ENCODE measurements around the gene NECTIN1. TPM values are rescaled to one million over a fixed set of nuclear protein-coding genes. Genes with fewer than 3 reads are reported as not detected.

NECTIN1 gene
- total and polyA plus RNA-seq, 7 experiments from 2014 or later, result 0.30 to 4.2 (median 2.1) TPM

GRCh38 chr11:119624629-119625028 lies 104.4 kb downstream of the NECTIN1 start:
- peaks cover 0 to 1% (median 0%) of the 10 kb centered on the region in 11 donors for H3K9me3 Mint-ChIP-seq

GRCh38 chr11:119624102-119624615 lies 104.8 kb downstream of the NECTIN1 start:
- no peaks in the 10 kb centered on the region for H3K27me3 ChIP-seq (ENCODE audit: control insufficient read depth in 2 of 2, insufficient read depth in 2 of 2, low read length in 2 of 2)
- Mint-ChIP-seq H3K27ac (no peak overlapping the region), H3K9me3 (peaks cover 0 to 1% (median 0%) of the 10 kb centered on the region in 11 donors), H3K4me1 (peaks cover 0 to 3% (median 0%) of the 10 kb centered on the region in 7 donors), H3K27me3 (peaks cover 0 to 24% (median 10%) of the 10 kb centered on the region in 5 donors), H3K4me3 (no peak overlapping the region), H3K36me3 (no peaks in the 10 kb centered on the region)
- no peak for DNase-seq
- no peaks in the 10 kb centered on the region for H3K9me3 ChIP-seq (ENCODE audit: control insufficient read depth in 2 of 3, low read length in 3 of 3)
- ATAC-seq, result no peak
- H3K27ac ChIP-seq (ENCODE audit: low read depth, low read length), result no peak overlapping the region
- ChIA-PET POLR2A (no interaction called here), CTCF (interaction anchor here (1.0 to 1.9 kb wide), 2 partner anchors 105 to 390 kb away, joined by 3 to 4 read pairs; partner anchors contain the start of gene NECTIN1)
- intact Hi-C loops (cut with micrococcal nuclease), result loop anchor here (1.0 kb wide), 1 partner anchor 105 kb away; the partner anchor contains the start of gene NECTIN1 (in 2 of the 2)
- no peaks in the 10 kb centered on the region for H3K4me1 ChIP-seq (ENCODE audit: control insufficient read depth in 2 of 2, insufficient read depth in 2 of 2, low read length in 2 of 2)
- no peaks in the 10 kb centered on the region for H3K36me3 ChIP-seq (ENCODE audit: control insufficient read depth in 2 of 3, insufficient read depth in 3 of 3, low read length in 3 of 3)
- no peak overlapping the region for H3K4me3 ChIP-seq (ENCODE audit: low read length)

More at GRCh38 chr11:119624629-119625028, 104.4 kb downstream of the NECTIN1 start:
- ChIA-PET CTCF (interaction anchor here (1.0 to 1.9 kb wide), 2 partner anchors 104 to 390 kb away, joined by 3 to 4 read pairs; partner anchors contain the start of gene NECTIN1), POLR2A (no interaction called here)
- Histone ChIP-seq H3K4me1 (ENCODE audit: control insufficient read depth in 2 of 2, insufficient read depth in 2 of 2, low read length in 2 of 2) (no peaks in the 10 kb centered on the region), H3K27ac (ENCODE audit: low read depth, low read length) (no peak overlapping the region), H3K4me3 (ENCODE audit: low read length) (no peak overlapping the region), H3K27me3 (ENCODE audit: control insufficient read depth in 2 of 2, insufficient read depth in 2 of 2, low read length in 2 of 2) (no peaks in the 10 kb centered on the region), H3K36me3 (ENCODE audit: control insufficient read depth in 2 of 3, insufficient read depth in 3 of 3, low read length in 3 of 3) (no peaks in the 10 kb centered on the region), H3K9me3 (ENCODE audit: control insufficient read depth in 2 of 3, low read length in 3 of 3) (no peaks in the 10 kb centered on the region)
- no peak for DNase-seq
- no peak overlapping the region for H3K4me3 Mint-ChIP-seq
- H3K27me3 Mint-ChIP-seq, result peaks cover 0 to 24% (median 8%) of the 10 kb centered on the region in 5 donors
- intact Hi-C loops (cut with micrococcal nuclease), result loop anchor here (1.0 kb wide), 1 partner anchor 105 kb away; the partner anchor contains the start of gene NECTIN1 (in 2 of the 2)
- no peak for ATAC-seq
- H3K4me1 Mint-ChIP-seq, result peaks cover 0 to 3% (median 0%) of the 10 kb centered on the region in 7 donors
- no peak overlapping the region for H3K27ac Mint-ChIP-seq
- no peaks in the 10 kb centered on the region for H3K36me3 Mint-ChIP-seq

- H3K9me3 ChIP-seq (ENCODE audit: control insufficient read depth in 2 of 3, low read length in 3 of 3), result no peaks in the 10 kb centered on the region
- Mint-ChIP-seq H3K36me3 (no peaks in the 10 kb centered on the region), H3K27ac (no peak overlapping the region), H3K4me3 (no peak overlapping the region), H3K27me3 (peaks cover 0 to 24% (median 10%) of the 10 kb centered on the region in 5 donors), H3K4me1 (peaks cover 0 to 3% (median 0%) of the 10 kb centered on the region in 7 donors), H3K9me3 (peaks cover 0 to 1% (median 0%) of the 10 kb centered on the region in 11 donors)
- ChIA-PET CTCF (interaction anchor here (1.0 to 1.9 kb wide), 2 partner anchors 105 to 391 kb away, joined by 3 to 4 read pairs; partner anchors contain the start of gene NECTIN1), POLR2A (no interaction called here)
- DNase-seq (no peak), ATAC-seq (no peak)
- H3K4me1 ChIP-seq (ENCODE audit: control insufficient read depth in 2 of 2, insufficient read depth in 2 of 2, low read length in 2 of 2), result no peaks in the 10 kb centered on the region
- no peak overlapping the region for H3K27ac ChIP-seq (ENCODE audit: low read depth, low read length)
- H3K27me3 ChIP-seq (ENCODE audit: control insufficient read depth in 2 of 2, insufficient read depth in 2 of 2, low read length in 2 of 2), result no peaks in the 10 kb centered on the region
- no peak overlapping the region for H3K4me3 ChIP-seq (ENCODE audit: low read length)
- H3K36me3 ChIP-seq (ENCODE audit: control insufficient read depth in 2 of 3, insufficient read depth in 3 of 3, low read length in 3 of 3), result no peaks in the 10 kb centered on the region
- intact Hi-C loops (cut with micrococcal nuclease), result loop anchor here (1.0 kb wide), 1 partner anchor 106 kb away; the partner anchor contains the start of gene NECTIN1 (in 2 of the 2)
Observed at GRCh38 chr11:119623682-119624081, 105.3 kb downstream of the NECTIN1 start.

GRCh38 chr11:119622454-119623143 lies 106.4 kb downstream of the NECTIN1 start:
- Histone ChIP-seq H3K27ac (ENCODE audit: low read depth, low read length) (no peak overlapping the region), H3K4me3 (ENCODE audit: low read length) (no peak overlapping the region), H3K9me3 (ENCODE audit: control insufficient read depth in 2 of 3, low read length in 3 of 3) (no peaks in the 10 kb centered on the region), H3K27me3 (ENCODE audit: control insufficient read depth in 2 of 2, insufficient read depth in 2 of 2, low read length in 2 of 2) (no peaks in the 10 kb centered on the region), H3K36me3 (ENCODE audit: control insufficient read depth in 2 of 3, insufficient read depth in 3 of 3, low read length in 3 of 3) (no peaks in the 10 kb centered on the region), H3K4me1 (ENCODE audit: control insufficient read depth in 2 of 2, insufficient read depth in 2 of 2, low read length in 2 of 2) (no peaks in the 10 kb centered on the region)
- Mint-ChIP-seq H3K36me3 (no peaks in the 10 kb centered on the region), H3K9me3 (no peaks in the 10 kb centered on the region), H3K27me3 (peaks cover 2 to 24% (median 10%) of the 10 kb centered on the region in 5 donors), H3K4me1 (peaks cover 0 to 11% (median 0%) of the 10 kb centered on the region in 7 donors), H3K4me3 (no peak overlapping the region), H3K27ac (no peak overlapping the region)
- ChIA-PET POLR2A (no interaction called here), CTCF (interaction anchor here (0.6 kb wide), 1 partner anchor 13 kb away, joined by 3 read pairs; no protein-coding TSS in a partner anchor)
- ATAC-seq, result no peak
- intact Hi-C loops (cut with micrococcal nuclease), result no loop called here
- DNase-seq, result no peak

- H3K27ac ChIP-seq (ENCODE audit: low read depth, low read length), result no peak overlapping the region
- no peak overlapping the region for H3K4me3 ChIP-seq (ENCODE audit: low read length)
- CTCF ChIA-PET, result interaction anchor here (0.6 kb wide), 1 partner anchor 237 kb away, joined by 3 read pairs; no protein-coding TSS in a partner anchor
- no peaks in the 10 kb centered on the region for H3K9me3 ChIP-seq (ENCODE audit: control insufficient read depth in 2 of 3, low read length in 3 of 3)
- no peaks in the 10 kb centered on the region for H3K4me1 ChIP-seq (ENCODE audit: control insufficient read depth in 2 of 2, insufficient read depth in 2 of 2, low read length in 2 of 2)
- DNase-seq, result no peak
- POLR2A ChIA-PET, result no interaction called here
- no peak overlapping the region for H3K4me3 Mint-ChIP-seq
- no peaks in the 10 kb centered on the region for H3K27me3 ChIP-seq (ENCODE audit: control insufficient read depth in 2 of 2, insufficient read depth in 2 of 2, low read length in 2 of 2)
- no peaks in the 10 kb centered on the region for H3K9me3 Mint-ChIP-seq
- ATAC-seq, result no peak
- no peaks in the 10 kb centered on the region for H3K36me3 ChIP-seq (ENCODE audit: control insufficient read depth in 2 of 3, insufficient read depth in 3 of 3, low read length in 3 of 3)
- H3K27me3 Mint-ChIP-seq, result peaks cover 0 to 25% (median 8%) of the 10 kb centered on the region in 5 donors
- intact Hi-C loops (cut with micrococcal nuclease), result no loop called here
- no peaks in the 10 kb centered on the region for H3K36me3 Mint-ChIP-seq
- peak overlapping the region in 1 of 9 donors; percentile 77 for H3K27ac Mint-ChIP-seq
- peaks cover 0 to 15% (median 0%) of the 10 kb centered on the region in 7 donors for H3K4me1 Mint-ChIP-seq
Observed at GRCh38 chr11:119619665-119620064, 109.3 kb downstream of the NECTIN1 start.

GRCh38 chr11:119618208-119618909 lies 110.6 kb downstream of the NECTIN1 start:
- DNase-seq (no peak), ATAC-seq (peak; percentile 61)
- Mint-ChIP-seq H3K4me1 (peaks cover 0 to 15% (median 0%) of the 10 kb centered on the region in 7 donors), H3K27ac (peak overlapping the region in 1 of 9 donors; percentile 2), H3K36me3 (no peaks in the 10 kb centered on the region), H3K4me3 (no peak overlapping the region), H3K27me3 (peaks cover 0 to 20% (median 7%) of the 10 kb centered on the region in 5 donors), H3K9me3 (no peaks in the 10 kb centered on the region)
- ChIA-PET POLR2A (no interaction called here), CTCF (no interaction called here)
- H3K4me3 ChIP-seq (ENCODE audit: low read length), result no peak overlapping the region
- no peaks in the 10 kb centered on the region for H3K9me3 ChIP-seq (ENCODE audit: control insufficient read depth in 2 of 3, low read length in 3 of 3)
- intact Hi-C loops (cut with micrococcal nuclease), result no loop called here
- H3K27ac ChIP-seq (ENCODE audit: low read depth, low read length), result no peak overlapping the region
- H3K36me3 ChIP-seq (ENCODE audit: control insufficient read depth in 2 of 3, insufficient read depth in 3 of 3, low read length in 3 of 3), result no peaks in the 10 kb centered on the region
- no peaks in the 10 kb centered on the region for H3K4me1 ChIP-seq (ENCODE audit: control insufficient read depth in 2 of 2, insufficient read depth in 2 of 2, low read length in 2 of 2)
- no peaks in the 10 kb centered on the region for H3K27me3 ChIP-seq (ENCODE audit: control insufficient read depth in 2 of 2, insufficient read depth in 2 of 2, low read length in 2 of 2)

Measured in naive thymus-derived CD4-positive, alpha-beta T cell (primary cell).